Mucosa of rectum (tissue), 2 donors: ENCODE results near the gene BRMS1L.

Experiments
- H3K27ac ChIP-seq, 2 donors: one replicate each; pipeline ENCODE4 v1.7.0; 2013; ENCODE audit warnings: inconsistent platforms in 2 of 2, low read depth in 2 of 2, low read length in 2 of 2
- H3K27me3 ChIP-seq, 2 donors: one replicate each; pipeline ENCODE4 v1.7.0; 2013; ENCODE audit warnings: low read length in 2 of 2; ENCODE audit not compliant: control insufficient read depth in 2 of 2, insufficient read depth in 2 of 2
- H3K36me3 ChIP-seq, 2 donors: one replicate each; pipeline ENCODE4 v1.7.0; 2013; ENCODE audit warnings: low read length in 2 of 2; ENCODE audit not compliant: control insufficient read depth in 2 of 2, insufficient read depth in 2 of 2
- H3K4me1 ChIP-seq, 2 donors: one replicate each; pipeline ENCODE4 v1.7.0; 2013; ENCODE audit warnings: low read length in 2 of 2, mild to moderate bottlenecking in 1 of 2; ENCODE audit not compliant: control insufficient read depth in 2 of 2, insufficient read depth in 2 of 2
- H3K4me3 ChIP-seq, 2 donors: one replicate each; pipeline ENCODE4 v1.7.0; 2013; ENCODE audit warnings: low read length in 2 of 2
- H3K9ac ChIP-seq, 2 donors: one replicate each; pipeline ENCODE4 v1.7.0; 2013; ENCODE audit warnings: low read length in 2 of 2, low read depth in 1 of 2, mild to moderate bottlenecking in 1 of 2
- H3K9me3 ChIP-seq, 2 donors: one replicate each; pipeline ENCODE4 v1.7.0; 2013; ENCODE audit warnings: low read length in 2 of 2; ENCODE audit not compliant: control insufficient read depth in 2 of 2
- donor health status: healthy.
- donor health status: Normal muscosa, but diverticular disease.

The BRMS1L gene

GRCh38 chr14:35865611-35866324 lies 39.6 kb downstream of the BRMS1L start:
- Histone ChIP-seq H3K9me3 (no peaks in the 10 kb centered on the region), H3K36me3 (peaks cover 16 to 18% of the 10 kb centered on the region in 2 donors)

DNA sequence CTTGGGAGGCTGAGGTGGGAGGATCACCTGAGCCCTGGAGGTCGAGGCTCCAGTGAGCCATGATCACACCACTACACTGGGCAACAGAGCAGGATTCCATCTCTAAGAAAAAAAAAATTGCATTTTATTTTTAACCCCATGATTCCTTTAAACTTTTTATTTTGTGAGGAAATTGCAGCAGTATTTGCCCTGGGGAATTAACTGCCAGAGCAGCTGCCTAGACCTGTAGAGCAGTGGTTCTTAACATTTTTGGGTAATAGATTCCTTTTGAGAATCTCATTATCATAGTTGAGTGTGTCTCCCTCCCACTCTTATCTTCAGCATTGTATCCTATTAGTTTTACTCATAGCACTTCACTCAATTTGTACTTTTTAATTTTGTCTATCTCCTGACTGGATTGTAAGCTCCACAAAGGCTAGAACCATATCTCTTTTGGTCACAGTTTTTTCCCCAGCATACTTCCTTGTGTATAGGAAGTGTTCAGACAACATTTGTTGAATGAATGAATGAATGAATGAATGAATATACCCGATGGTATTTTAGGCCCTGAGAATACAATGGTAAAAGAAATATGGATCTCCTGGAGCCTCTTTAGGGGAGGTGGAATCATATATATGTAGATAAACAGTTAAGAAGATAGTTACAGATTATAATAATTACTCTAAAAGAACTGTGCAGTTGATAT lies 40.6 kb downstream of the BRMS1L start:
- Histone ChIP-seq H3K9me3 (no peaks in the 10 kb centered on the region), H3K27me3 (no peaks in the 10 kb centered on the region), H3K4me1 (no peaks in the 10 kb centered on the region), H3K4me3 (no peak overlapping the region), H3K36me3 (peaks cover 16 to 18% of the 10 kb centered on the region in 2 donors), H3K27ac (no peak overlapping the region), H3K9ac (no peak overlapping the region)

More at GRCh38 chr14:35865611-35866324, 39.6 kb downstream of the BRMS1L start:
- no peak overlapping the region for H3K27ac ChIP-seq
- no peaks in the 10 kb centered on the region for H3K4me1 ChIP-seq
- H3K27me3 ChIP-seq: no peaks in the 10 kb centered on the region
- no peak overlapping the region for H3K4me3 ChIP-seq
- H3K9ac ChIP-seq: no peak overlapping the region

DNA sequence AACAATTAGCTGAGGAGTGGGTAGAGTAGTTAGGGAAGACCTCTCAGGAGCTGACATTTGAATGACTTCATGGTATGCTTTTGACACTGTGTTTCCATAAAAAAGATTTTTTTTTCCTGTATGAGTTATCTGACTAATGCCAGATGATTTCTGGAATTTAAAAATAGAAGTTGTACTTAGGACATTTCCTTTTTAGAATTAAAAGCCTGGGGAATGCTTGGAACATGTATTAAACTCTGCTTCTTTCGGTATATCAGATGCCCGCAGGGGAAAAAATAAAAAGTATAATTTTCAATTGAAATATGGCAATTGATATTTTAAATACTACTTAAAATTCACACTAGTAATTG lies 41.1 kb downstream of the BRMS1L start:
- Histone ChIP-seq H3K9me3 (no peaks in the 10 kb centered on the region), H3K4me3 (no peak overlapping the region), H3K4me1 (no peaks in the 10 kb centered on the region), H3K36me3 (peaks cover 16 to 18% of the 10 kb centered on the region in 2 donors), H3K27me3 (no peaks in the 10 kb centered on the region), H3K9ac (no peak overlapping the region), H3K27ac (no peak overlapping the region)

GRCh38 chr14:35875296-35875695 lies 49.2 kb downstream of the BRMS1L start:
- Histone ChIP-seq H3K4me3 (no peak overlapping the region), H3K27me3 (no peaks in the 10 kb centered on the region), H3K4me1 (peaks cover 12 to 24% of the 10 kb centered on the region in 2 donors), H3K27ac (no peak overlapping the region), H3K36me3 (no peaks in the 10 kb centered on the region), H3K9ac (no peak overlapping the region), H3K9me3 (no peaks in the 10 kb centered on the region)

GRCh38 chr14:35877276-35877675 lies 51.1 kb downstream of the BRMS1L start:
- H3K27ac ChIP-seq: no peak overlapping the region
- H3K36me3 ChIP-seq: no peaks in the 10 kb centered on the region
- no peak overlapping the region for H3K9ac ChIP-seq
- H3K27me3 ChIP-seq: no peaks in the 10 kb centered on the region
- no peaks in the 10 kb centered on the region for H3K9me3 ChIP-seq
- peaks cover 12 to 24% of the 10 kb centered on the region in 2 donors for H3K4me1 ChIP-seq
- H3K4me3 ChIP-seq: no peak overlapping the region

DNA sequence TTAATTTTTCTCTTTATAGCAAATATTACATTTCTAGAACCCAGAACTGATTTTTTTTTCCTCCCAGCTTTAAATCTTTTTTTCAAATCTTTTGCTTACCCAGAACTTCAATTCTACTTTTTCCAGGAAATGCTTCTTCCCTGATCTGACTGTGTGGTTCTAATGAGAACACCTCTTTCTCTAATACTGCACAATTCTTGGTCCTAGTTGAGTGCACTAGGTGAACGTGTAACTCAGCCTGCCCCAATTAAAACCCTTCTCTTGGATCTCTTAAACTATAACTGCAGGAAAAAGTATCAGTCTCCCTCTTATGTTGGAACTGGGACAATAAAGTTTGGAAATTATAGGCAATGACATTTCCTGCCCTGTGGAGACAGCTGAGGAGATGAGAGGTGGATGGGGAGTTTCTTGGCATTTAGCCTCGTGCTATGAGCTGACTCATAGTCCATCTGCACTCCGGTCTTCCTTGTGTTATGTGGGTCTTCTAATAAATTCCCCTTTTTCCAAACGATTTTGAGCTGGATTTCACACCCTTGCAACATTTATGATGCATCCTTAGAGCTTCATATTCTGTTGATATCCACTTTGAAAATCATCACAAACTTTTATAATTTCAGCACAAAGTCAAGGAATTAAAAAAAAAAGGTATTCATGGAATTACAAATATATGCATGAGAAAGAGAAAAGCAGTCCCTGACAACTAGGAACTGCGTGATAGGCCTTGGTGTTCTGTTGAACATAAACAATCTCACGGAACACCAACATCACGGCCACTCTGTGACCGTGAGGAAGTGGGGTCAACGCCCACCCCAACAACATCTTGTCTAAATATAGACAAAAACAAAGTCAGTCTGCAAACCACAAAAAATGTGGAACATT lies 52.4 kb downstream of the BRMS1L start:
- H3K27ac ChIP-seq: peak overlapping the region in 1 of 2 donors; percentile 61

DNA sequence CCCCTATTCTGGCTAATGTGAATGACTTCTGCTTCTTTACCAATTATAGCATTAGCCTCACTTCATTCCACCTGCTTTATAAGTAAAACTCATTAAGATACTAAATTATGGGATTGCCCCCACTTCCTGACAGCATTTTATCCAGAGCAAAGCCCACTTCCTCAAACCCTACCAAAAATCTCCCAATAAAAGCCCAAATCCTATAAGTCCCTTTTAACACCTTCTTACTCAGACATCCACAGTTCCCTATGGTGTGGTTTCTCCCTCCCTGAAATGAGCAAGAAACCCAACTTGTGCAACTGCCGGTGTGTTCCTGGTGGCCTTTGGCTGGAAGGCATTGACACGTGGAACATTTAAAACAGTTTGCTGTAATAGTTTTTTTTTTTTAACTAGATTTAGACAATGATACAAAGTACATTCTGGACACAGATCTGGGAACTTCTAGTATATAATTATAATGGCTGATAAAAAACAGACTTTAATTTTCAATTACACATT lies 53.1 kb downstream of the BRMS1L start:
- no peaks in the 10 kb centered on the region for H3K9me3 ChIP-seq
- H3K4me3 ChIP-seq: no peak overlapping the region
- H3K27me3 ChIP-seq: no peaks in the 10 kb centered on the region
- no peak overlapping the region for H3K27ac ChIP-seq
- H3K36me3 ChIP-seq: no peaks in the 10 kb centered on the region
- no peak overlapping the region for H3K9ac ChIP-seq
- peaks cover 12 to 24% of the 10 kb centered on the region in 2 donors for H3K4me1 ChIP-seq

More for the DNA sequence above, 52.4 kb downstream of the BRMS1L start:
- no peak overlapping the region for H3K9ac ChIP-seq
- peaks cover 12 to 24% of the 10 kb centered on the region in 2 donors for H3K4me1 ChIP-seq
- no peaks in the 10 kb centered on the region for H3K36me3 ChIP-seq
- H3K4me3 ChIP-seq: no peak overlapping the region
- H3K9me3 ChIP-seq: no peaks in the 10 kb centered on the region
- no peaks in the 10 kb centered on the region for H3K27me3 ChIP-seq

- H3K9ac ChIP-seq: no peak overlapping the region
- no peaks in the 10 kb centered on the region for H3K9me3 ChIP-seq
- no peaks in the 10 kb centered on the region for H3K27me3 ChIP-seq
- H3K27ac ChIP-seq: no peak overlapping the region
- peaks cover 12 to 24% of the 10 kb centered on the region in 2 donors for H3K4me1 ChIP-seq
- H3K4me3 ChIP-seq: no peak overlapping the region
- H3K36me3 ChIP-seq: no peaks in the 10 kb centered on the region
Measured at GRCh38 chr14:35879654-35880249, 53.6 kb downstream of the BRMS1L start.

DNA sequence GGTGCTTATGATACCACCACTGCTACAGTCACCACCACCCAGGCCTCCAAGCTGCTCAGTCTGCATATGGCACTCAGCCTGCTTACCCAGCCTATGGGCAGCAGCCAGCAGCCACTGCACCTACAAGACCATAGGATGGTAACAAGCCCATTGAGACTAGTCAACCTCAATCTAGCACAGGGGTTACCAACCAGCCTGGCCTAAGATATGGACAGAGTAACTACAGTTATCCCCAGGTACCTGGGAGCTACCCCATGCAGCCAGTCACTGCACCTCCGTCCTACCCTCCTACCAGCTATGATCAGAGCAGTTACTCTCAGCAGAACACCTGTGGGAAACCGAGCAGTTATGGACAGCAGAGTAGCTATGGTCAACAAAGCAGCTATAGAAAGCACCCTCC lies 55.1 kb downstream of the BRMS1L start:
- Histone ChIP-seq H3K27ac (no peak overlapping the region), H3K4me1 (peaks cover 12 to 21% of the 10 kb centered on the region in 2 donors), H3K27me3 (no peaks in the 10 kb centered on the region), H3K9ac (no peak overlapping the region), H3K4me3 (no peak overlapping the region), H3K9me3 (no peaks in the 10 kb centered on the region), H3K36me3 (no peaks in the 10 kb centered on the region)
